H1 (cell line): ENCODE data around the gene OR2B2. TPM values are rescaled to one million over a fixed set of nuclear protein-coding genes. Genes with fewer than 3 reads are reported as not detected.

Experiments
- CTCF ChIA-PET: fragments of 300-600 bp; sonication (Branson Sonifier 250); formaldehyde crosslinking; loops from one replicate; lab custom pipeline; 2021; ENCODE audit not compliant: partially characterized antibody; lab: Charles Lee
- POLR2A ChIA-PET: fragments of 300-600 bp; sonication (Branson Sonifier 250); formaldehyde crosslinking; loops from one replicate; lab custom pipeline; 2021; ENCODE audit warnings: inconsistent platforms; ENCODE audit not compliant: partially characterized antibody; lab: Charles Lee
- DNase-seq, 2 experiments: peaks; one replicate each; pipeline versions ENCODE4 v3.0.0 to v3.0.0-alpha.2; 2010 to 2022; ENCODE audit warnings: low spot score in 2 of 2, low read depth in 1 of 2, mixed read lengths in 1 of 2
- FAIRE-seq: peaks from 2 replicates; lab custom pipeline; 2011; peaks lifted over from hg19 to GRCh38; lab: Jason Lieb, UNC
- H2AFZ ChIP-seq: 2 replicates; pipeline ENCODE4 v1.8.1; 2012; ENCODE audit warnings: low read length, inconsistent platforms
- H2AK5ac ChIP-seq: 2 replicates; pipeline ENCODE4 v1.6.1; 2013; ENCODE audit warnings: low read depth, low read length
- H2BK120ac ChIP-seq: replicated peaks from 2 replicates; pipeline ENCODE3; 2013; ENCODE audit warnings: low read depth, low read length, inconsistent platforms
- H2BK12ac ChIP-seq: 2 replicates; pipeline ENCODE4 v1.6.1; 2013; ENCODE audit warnings: low read depth, low read length
- H2BK15ac ChIP-seq: 2 replicates; pipeline ENCODE4 v1.6.1; 2013; ENCODE audit warnings: low read length
- H2BK20ac ChIP-seq: 2 replicates; pipeline ENCODE4 v1.6.1; 2013; ENCODE audit warnings: low read length
- H2BK5ac ChIP-seq: 2 replicates; pipeline ENCODE4 v1.6.1; 2013; ENCODE audit warnings: low read depth, low read length
- H3K14ac ChIP-seq: 2 replicates; pipeline ENCODE4 v1.6.1; 2013; ENCODE audit warnings: inconsistent platforms; ENCODE audit not compliant: insufficient read length
- H3K18ac ChIP-seq: 2 replicates; pipeline ENCODE4 v1.6.1; 2013; ENCODE audit warnings: low read length; ENCODE audit errors: extremely low read depth
- H3K23ac ChIP-seq: 2 replicates; pipeline ENCODE4 v1.6.1; 2013; ENCODE audit warnings: inconsistent platforms; ENCODE audit not compliant: insufficient read length
- H3K23me2 ChIP-seq: 2 replicates; pipeline ENCODE4 v1.6.1; 2013; ENCODE audit warnings: low read depth, low read length
- H3K27ac ChIP-seq: 2 replicates; pipeline ENCODE4 v1.6.1; 2011; ENCODE audit warnings: low read depth, low read length, inconsistent platforms
- H3K27me3 ChIP-seq, 4 experiments: replicated peaks in 1 of 4; 1 replicate in 1 of 4; 2 replicates in 3 of 4; pipeline versions ENCODE4 v1.6.1 to v1.8.1; 2011 to 2013; ENCODE audit warnings: low read length in 3 of 4, mild to moderate bottlenecking in 3 of 4, inconsistent platforms in 2 of 4, mixed read lengths in 2 of 4, moderate library complexity in 1 of 4; ENCODE audit not compliant: control insufficient read depth in 3 of 4, insufficient read depth in 3 of 4; ENCODE audit errors: extremely low read depth in 1 of 4
- H3K36me3 ChIP-seq, 4 experiments: 2 replicates each; pipeline versions ENCODE4 v1.6.1 to v1.8.1; 2011 to 2013; ENCODE audit warnings: mild to moderate bottlenecking in 4 of 4, low read length in 3 of 4, moderate library complexity in 2 of 4, control low read depth in 1 of 4, inconsistent platforms in 1 of 4; ENCODE audit not compliant: insufficient read depth in 4 of 4, control insufficient read depth in 2 of 4
- H3K4ac ChIP-seq: replicated peaks from 2 replicates; pipeline ENCODE3; 2013; ENCODE audit warnings: low read length, low read depth, mixed read lengths, inconsistent platforms; ENCODE audit not compliant: insufficient read length
- H3K4me1 ChIP-seq, 4 experiments: replicated peaks in 1 of 4; 1 replicate in 1 of 4; 2 replicates in 3 of 4; pipeline versions ENCODE4 v1.6.1 to v1.8.1; 2011 to 2013; ENCODE audit warnings: low read length in 3 of 4, inconsistent platforms in 2 of 4, mixed read lengths in 1 of 4; ENCODE audit not compliant: insufficient read depth in 4 of 4, control insufficient read depth in 3 of 4
- H3K4me2 ChIP-seq, 2 experiments: 2 replicates each; pipeline versions ENCODE4 v1.6.1 to v1.8.1; 2011 to 2013; ENCODE audit warnings: low read depth in 2 of 2, low read length in 2 of 2, control low read depth in 1 of 2, inconsistent platforms in 1 of 2, mild to moderate bottlenecking in 1 of 2; ENCODE audit not compliant: insufficient read depth in 1 of 2
- H3K4me3 ChIP-seq, 4 experiments: fragments of 200-600, 300-600 bp in 1 of 4; sonication (generic), shearing (Covaris generic), sonication (Bioruptor Twin) in 1 of 4; 2 replicates each; pipeline versions ENCODE4 v1.5.1 to v1.8.1; 2011 to 2016; ENCODE audit warnings: low read length in 4 of 4, low read depth in 3 of 4, control low read depth in 2 of 4, inconsistent platforms in 2 of 4, mild to moderate bottlenecking in 2 of 4, mixed read lengths in 1 of 4, moderate library complexity in 1 of 4; ENCODE audit not compliant: insufficient read depth in 2 of 4; ENCODE audit errors: extremely low read depth in 1 of 4
- H3K56ac ChIP-seq: replicated peaks from 2 replicates; pipeline ENCODE3; 2013; ENCODE audit warnings: low read depth, mild to moderate bottlenecking, mixed read lengths, low read length, inconsistent platforms; ENCODE audit not compliant: insufficient read length
- H3K79me1 ChIP-seq: 2 replicates; pipeline ENCODE4 v1.6.1; 2013; ENCODE audit warnings: low read depth, low read length, control low read depth
- H3K79me2 ChIP-seq, 2 experiments: 2 replicates each; pipeline versions ENCODE4 v1.6.1 to v1.8.1; 2012 to 2013; ENCODE audit warnings: low read length in 2 of 2, mild to moderate bottlenecking in 2 of 2, inconsistent platforms in 1 of 2; ENCODE audit not compliant: insufficient read depth in 2 of 2, control insufficient read depth in 1 of 2
- H3K9ac ChIP-seq, 4 experiments: replicated peaks in 1 of 4; 1 replicate in 1 of 4; 2 replicates in 3 of 4; pipeline versions ENCODE4 v1.6.1 to v1.8.1; 2011 to 2013; ENCODE audit warnings: low read depth in 3 of 4, low read length in 3 of 4, control low read depth in 2 of 4, mild to moderate bottlenecking in 2 of 4, moderate library complexity in 2 of 4, inconsistent platforms in 1 of 4; ENCODE audit errors: extremely low read depth in 1 of 4
- H3K9me3 ChIP-seq, 2 experiments: 2 replicates each; pipeline versions ENCODE4 v1.6.1 to v1.8.1; 2012 to 2013; ENCODE audit warnings: mild to moderate bottlenecking in 2 of 2, moderate library complexity in 2 of 2, control low read depth in 1 of 2, inconsistent platforms in 1 of 2, low read depth in 1 of 2, low read length in 1 of 2, mixed read lengths in 1 of 2; ENCODE audit not compliant: insufficient read depth in 2 of 2
- H4K20me1 ChIP-seq, 2 experiments: replicated peaks in 1 of 2; 2 replicates each; pipeline versions ENCODE3 to v1.8.1; 2011 to 2013; ENCODE audit warnings: inconsistent platforms in 2 of 2, low read length in 2 of 2, mild to moderate bottlenecking in 1 of 2; ENCODE audit not compliant: insufficient read depth in 2 of 2, control insufficient read depth in 1 of 2
- H4K5ac ChIP-seq: 2 replicates; pipeline ENCODE4 v1.6.1; 2013; ENCODE audit warnings: low read length, low read depth, mixed read lengths, inconsistent platforms; ENCODE audit not compliant: insufficient read length
- H4K8ac ChIP-seq: 2 replicates; pipeline ENCODE4 v1.8.0; 2013; ENCODE audit warnings: mild to moderate bottlenecking, moderate library complexity, low read length, inconsistent platforms; ENCODE audit not compliant: insufficient read depth; ENCODE audit errors: extremely low read depth
- H4K91ac ChIP-seq: replicated peaks from 2 replicates; pipeline ENCODE3; 2013; ENCODE audit warnings: low read length, mixed read lengths, inconsistent platforms; ENCODE audit not compliant: insufficient read length
- WGBS, 2 experiments: shearing (Covaris generic) in 1 of 2; methylation state at CpG; one replicate each; pipeline versions ENCODE4 v1.1.6 to v1.1.7; 2013 to 2015; ENCODE audit warnings: low lambda C conversion rate in 2 of 2, mixed read lengths in 2 of 2, inconsistent platforms in 1 of 2, low coverage in 1 of 2, missing lambda C conversion rate in 1 of 2; ENCODE audit not compliant: insufficient replicate concordance in 2 of 2, insufficient coverage in 1 of 2, insufficient read length in 1 of 2; ENCODE audit errors: extremely low coverage in 1 of 2, missing lambda C conversion rate in 1 of 2; 5-methylcytosine and 5-hydroxymethylcytosine counted together
- polyA plus RNA-seq, 7 experiments: library from polyadenylated mRNA; depleted of rRNA in 3 of 7; stranded (reverse) in 5 of 7; unstranded in 2 of 7; fragments of >200 nt in 5 of 7; fragments of 200-250 nt in 2 of 7; gene quantifications; 1 replicate in 5 of 7; 2 replicates in 1 of 7; 4 replicates in 1 of 7; pipeline versions ENCODE4 v1.2.1 to v1.2.3, GENCODE V29; 2011 to 2013; ENCODE audit warnings: missing spikeins in 2 of 7, mixed read lengths in 2 of 7
- total RNA-seq: library from RNA; stranded (reverse); fragmentation: NEBNext Ultra II Directional; extraction: Animal tissue kit (Norgen Biotek cat#: 25700); gene quantifications from 2 replicates; pipeline ENCODE4 v1.2.1, GENCODE V29; 2021

Gene OR2B2
- total and polyA plus RNA-seq, 2 of the 8 experiments (the other 6 are each of a cell fraction or from before 2014, with no cell fraction given): not detected

- Histone ChIP-seq H2BK15ac (no peak overlapping the region), H3K9ac (no peak overlapping the region), H3K4me1 (no peaks in the 10 kb centered on the region), H4K91ac (no peak overlapping the region), H2BK20ac (no peak overlapping the region), H2BK5ac (no peak overlapping the region), H3K27ac (no peak overlapping the region), H3K27me3 (no peaks in the 10 kb centered on the region), H3K23ac (no peak overlapping the region), H4K8ac (no peak overlapping the region), H4K5ac (no peak overlapping the region), H3K4me2 (no peak overlapping the region), H3K36me3 (no peaks in the 10 kb centered on the region), H4K20me1 (no peaks in the 10 kb centered on the region), H2BK120ac (no peak overlapping the region), H3K14ac (no peak overlapping the region), H3K18ac (no peak overlapping the region), H3K56ac (no peak overlapping the region), H2AFZ (no peak overlapping the region), H3K79me2 (peaks cover 0 to 12% of the 10 kb centered on the region in 2 experiments; a peak in 3 of 4 replicates), H3K4ac (no peak overlapping the region), H2BK12ac (no peak overlapping the region), H3K9me3 (no peaks in the 10 kb centered on the region), H3K23me2 (peaks cover 11% of the 10 kb centered on the region), H3K4me3 (no peak overlapping the region), H2AK5ac (no peak overlapping the region), H3K79me1 (no peaks in the 10 kb centered on the region)
- 97% methylated on average over 3 of the region's 3 CpGs; no CpG with 5 or more reads in 1 of the 2 experiments for WGBS, 2 experiments
- CTCF ChIA-PET: interaction anchor here (0.8 to 3.9 kb wide), 7 partner anchors 27 to 688 kb away, joined by 3 to 30 read pairs (median 4); a partner anchor contains a TSS
- no peak for FAIRE-seq
- POLR2A ChIA-PET: interaction anchor here (0.6 to 40.3 kb wide), 8 partner anchors 8 to 1774 kb away, joined by 3 to 3039 read pairs (median 169); a partner anchor contains a TSS
- no peak for DNase-seq
These were observed 14.5 kb downstream of the OR2B2 start for GRCh38 chr6:27897580-27898206.
